Mesenchymal stem cell (in vitro differentiated cells and primary cell): ENCODE results near the gene STK32C.

ENCODE experiments used
- DNase-seq: peaks from one replicate; pipeline ENCODE4 v3.0.0-alpha.2; 2013
- H2AFZ ChIP-seq: one replicate; pipeline ENCODE4 v1.6.1; 2013; ENCODE audit warnings: low read depth, mild to moderate bottlenecking, control low read depth, inconsistent platforms, low read length, moderate library complexity
- H2AK5ac ChIP-seq: 2 replicates; pipeline ENCODE4 v1.6.1; 2013; ENCODE audit warnings: low read length, moderate library complexity, mild to moderate bottlenecking, inconsistent platforms; ENCODE audit not compliant: severe bottlenecking
- H2BK120ac ChIP-seq: one replicate; pipeline ENCODE4 v1.6.1; 2013; ENCODE audit warnings: low read depth, mild to moderate bottlenecking, inconsistent platforms, low read length, moderate library complexity
- H2BK12ac ChIP-seq, 2 experiments: one replicate each; pipeline ENCODE4 v1.6.1; 2013; ENCODE audit warnings: inconsistent platforms in 2 of 2, low read length in 2 of 2, mild to moderate bottlenecking in 2 of 2, moderate library complexity in 2 of 2, control low read depth in 1 of 2
- H2BK15ac ChIP-seq: one replicate; pipeline ENCODE4 v1.6.1; 2013; ENCODE audit warnings: mild to moderate bottlenecking, low read depth, inconsistent platforms; ENCODE audit not compliant: poor library complexity, severe bottlenecking
- H2BK5ac ChIP-seq: 2 replicates; pipeline ENCODE4 v1.6.1; 2013; ENCODE audit warnings: low read depth, mild to moderate bottlenecking, low read length, control low read depth, inconsistent platforms; ENCODE audit not compliant: poor library complexity, severe bottlenecking
- H3K14ac ChIP-seq, 2 experiments: one replicate each; pipeline ENCODE4 v1.6.1; 2013; ENCODE audit warnings: inconsistent platforms in 2 of 2, low read length in 2 of 2, control low read depth in 1 of 2, mild to moderate bottlenecking in 1 of 2, moderate library complexity in 1 of 2
- H3K18ac ChIP-seq, 2 experiments: one replicate each; pipeline ENCODE4 v1.6.1; 2013; ENCODE audit warnings: inconsistent platforms in 2 of 2, low read length in 2 of 2, control low read depth in 1 of 2, low read depth in 1 of 2, mild to moderate bottlenecking in 1 of 2
- H3K23ac ChIP-seq, 2 experiments: one replicate each; pipeline ENCODE4 v1.6.1; 2013; ENCODE audit warnings: inconsistent platforms in 2 of 2, low read length in 2 of 2, mild to moderate bottlenecking in 2 of 2, moderate library complexity in 2 of 2, control low read depth in 1 of 2
- H3K27ac ChIP-seq: 2 replicates; pipeline ENCODE4 v1.5.1; 2013; ENCODE audit warnings: mild to moderate bottlenecking, moderate library complexity, low read length, control low read depth, inconsistent platforms; ENCODE audit not compliant: poor library complexity, severe bottlenecking
- H3K27me3 ChIP-seq, 2 experiments: 2 replicates each; pipeline versions ENCODE4 v1.6.1 to v1.7.0; 2013; ENCODE audit warnings: low read length in 2 of 2, mild to moderate bottlenecking in 2 of 2, moderate library complexity in 2 of 2, control low read depth in 1 of 2, inconsistent platforms in 1 of 2; ENCODE audit not compliant: control insufficient read depth in 1 of 2, insufficient read depth in 1 of 2
- H3K36me3 ChIP-seq, 2 experiments: 2 replicates each; pipeline versions ENCODE4 v1.6.1 to v1.7.0; 2013; ENCODE audit warnings: low read length in 2 of 2, control low read depth in 1 of 2, inconsistent platforms in 1 of 2, low read depth in 1 of 2, mild to moderate bottlenecking in 1 of 2; ENCODE audit not compliant: insufficient read depth in 2 of 2, control insufficient read depth in 1 of 2
- H3K4ac ChIP-seq, 2 experiments: one replicate each; pipeline ENCODE4 v1.6.1; 2013; ENCODE audit warnings: inconsistent platforms in 2 of 2, low read length in 2 of 2, mild to moderate bottlenecking in 2 of 2, moderate library complexity in 2 of 2, control low read depth in 1 of 2, low read depth in 1 of 2
- H3K4me1 ChIP-seq: 2 replicates; pipeline ENCODE4 v1.6.1; 2013; ENCODE audit warnings: low read depth, low read length, control low read depth; ENCODE audit not compliant: control insufficient read depth, insufficient read depth
- H3K4me2 ChIP-seq: 2 replicates; pipeline ENCODE4 v1.6.1; 2013; ENCODE audit warnings: low read length, mild to moderate bottlenecking, inconsistent platforms; ENCODE audit not compliant: poor library complexity, severe bottlenecking
- H3K4me3 ChIP-seq, 2 experiments: 2 replicates each; pipeline versions ENCODE4 v1.5.1 to v1.7.0; 2013; ENCODE audit warnings: low read length in 2 of 2, mild to moderate bottlenecking in 2 of 2, control low read depth in 1 of 2, low read depth in 1 of 2; ENCODE audit not compliant: insufficient read depth in 1 of 2
- H3K79me1 ChIP-seq: replicated peaks from 2 replicates; pipeline ENCODE4 v1.6.1; 2013; ENCODE audit warnings: mild to moderate bottlenecking, control low read depth, low read length, inconsistent platforms; ENCODE audit not compliant: poor library complexity, severe bottlenecking
- H3K9ac ChIP-seq: 2 replicates; pipeline ENCODE4 v1.7.0; 2013; ENCODE audit warnings: mild to moderate bottlenecking, low read length, moderate library complexity
- H3K9me3 ChIP-seq: 2 replicates; pipeline ENCODE4 v1.7.0; 2013; ENCODE audit warnings: mild to moderate bottlenecking, low read length; ENCODE audit not compliant: control insufficient read depth
- H4K8ac ChIP-seq: one replicate; pipeline ENCODE4 v1.6.1; 2013; ENCODE audit warnings: inconsistent platforms, mild to moderate bottlenecking, low read length, moderate library complexity
- H4K91ac ChIP-seq: one replicate; pipeline ENCODE4 v1.6.1; 2013; ENCODE audit warnings: mild to moderate bottlenecking, low read length, inconsistent platforms
- WGBS: methylation state at CpG from one replicate; pipeline ENCODE4 v1.1.7; 2013; ENCODE audit warnings: mixed read lengths; 5-methylcytosine and 5-hydroxymethylcytosine counted together

STK32C gene

GRCh38 chr10:132241496-132241895 lies 66.3 kb downstream of the STK32C start:
- Histone ChIP-seq H3K27me3 (peaks cover 0 to 4% of the 10 kb centered on the region in 2 experiments), H3K27ac (no peak overlapping the region), H2BK15ac (no peak overlapping the region), H2BK5ac (no peak overlapping the region), H2BK120ac (no peak overlapping the region), H3K4ac (no peak overlapping the region), H3K4me3 (no peak overlapping the region), H4K91ac (no peak overlapping the region), H2AFZ (no peak overlapping the region), H3K79me1 (no peaks in the 10 kb centered on the region), H3K9ac (no peak overlapping the region), H3K36me3 (peaks cover 0 to 2% of the 10 kb centered on the region in 2 experiments), H3K9me3 (no peaks in the 10 kb centered on the region), H2BK12ac (no peak overlapping the region), H4K8ac (no peak overlapping the region), H3K18ac (no peak overlapping the region), H3K23ac (no peak overlapping the region), H2AK5ac (no peak overlapping the region), H3K14ac (no peak overlapping the region), H3K4me1 (peaks cover 3% of the 10 kb centered on the region), H3K4me2 (no peak overlapping the region)
- WGBS = 94% methylated on average over 15 of the region's 15 CpGs
- DNase-seq = no peak

GRCh38 chr10:132241086-132241485 lies 66.7 kb downstream of the STK32C start:
- Histone ChIP-seq H2BK12ac (no peak overlapping the region), H2BK120ac (no peak overlapping the region), H3K18ac (no peak overlapping the region), H3K27ac (no peak overlapping the region), H3K4me2 (no peak overlapping the region), H2AK5ac (no peak overlapping the region), H3K23ac (no peak overlapping the region), H4K91ac (no peak overlapping the region), H2BK5ac (no peak overlapping the region), H3K4me1 (peaks cover 3% of the 10 kb centered on the region), H3K27me3 (peaks cover 0 to 4% of the 10 kb centered on the region in 2 experiments), H3K9ac (no peak overlapping the region), H3K36me3 (peaks cover 0 to 2% of the 10 kb centered on the region in 2 experiments), H3K4ac (no peak overlapping the region), H3K9me3 (no peaks in the 10 kb centered on the region), H2BK15ac (no peak overlapping the region), H2AFZ (no peak overlapping the region), H3K14ac (no peak overlapping the region), H3K79me1 (no peaks in the 10 kb centered on the region), H3K4me3 (no peak overlapping the region), H4K8ac (no peak overlapping the region)
- 88% methylated on average over 13 of the region's 13 CpGs for WGBS
- DNase-seq = no peak

- Histone ChIP-seq H3K18ac (no peak overlapping the region), H3K4ac (no peak overlapping the region), H2BK12ac (no peak overlapping the region), H3K4me2 (no peak overlapping the region), H2BK120ac (no peak overlapping the region), H2AFZ (no peak overlapping the region), H3K4me1 (peaks cover 3% of the 10 kb centered on the region), H4K91ac (no peak overlapping the region), H3K36me3 (peaks cover 0 to 3% of the 10 kb centered on the region in 2 experiments), H3K79me1 (no peaks in the 10 kb centered on the region), H2BK15ac (no peak overlapping the region), H3K9me3 (no peaks in the 10 kb centered on the region), H3K14ac (no peak overlapping the region), H4K8ac (no peak overlapping the region), H3K4me3 (no peak overlapping the region), H3K27ac (no peak overlapping the region), H3K23ac (no peak overlapping the region), H3K27me3 (peaks cover 0 to 4% of the 10 kb centered on the region in 2 experiments), H2BK5ac (no peak overlapping the region), H3K9ac (no peak overlapping the region), H2AK5ac (no peak overlapping the region)
- DNase-seq = no peak
- WGBS = 89% methylated on average over 16 of the region's 16 CpGs
Measured at GRCh38 chr10:132240581-132240980, 67.2 kb downstream of the STK32C start.

- Histone ChIP-seq H3K9ac (no peak overlapping the region), H2BK5ac (no peak overlapping the region), H3K4me3 (no peak overlapping the region), H3K4ac (no peak overlapping the region), H4K8ac (no peak overlapping the region), H3K4me2 (no peak overlapping the region), H3K36me3 (peaks cover 0 to 5% of the 10 kb centered on the region in 2 experiments), H2BK12ac (no peak overlapping the region), H3K79me1 (no peaks in the 10 kb centered on the region), H3K14ac (no peak overlapping the region), H3K27ac (no peak overlapping the region), H2AFZ (no peak overlapping the region), H4K91ac (no peak overlapping the region), H3K9me3 (no peaks in the 10 kb centered on the region), H2AK5ac (no peak overlapping the region), H3K23ac (no peak overlapping the region), H2BK120ac (no peak overlapping the region), H2BK15ac (no peak overlapping the region), H3K27me3 (peaks cover 0 to 4% of the 10 kb centered on the region in 2 experiments), H3K18ac (no peak overlapping the region), H3K4me1 (peaks cover 3% of the 10 kb centered on the region)
- DNase-seq = no peak
- 93% methylated on average over 12 of the region's 15 CpGs for WGBS
Measured at GRCh38 chr10:132240156-132240555, 67.6 kb downstream of the STK32C start.
